GM12873 (cell line): Measurements from ENCODE around the gene CA5B.

Experiments used
- CTCF ChIP-seq: IDR thresholded peaks from 2 replicates; pipeline ENCODE4 v1.5.1; 2012; ENCODE audit warnings: low read depth, mild to moderate bottlenecking, moderate library complexity, low read length, control low read depth; ENCODE audit not compliant: insufficient read depth; ENCODE audit errors: missing control alignments

Gene CA5B, protein sequence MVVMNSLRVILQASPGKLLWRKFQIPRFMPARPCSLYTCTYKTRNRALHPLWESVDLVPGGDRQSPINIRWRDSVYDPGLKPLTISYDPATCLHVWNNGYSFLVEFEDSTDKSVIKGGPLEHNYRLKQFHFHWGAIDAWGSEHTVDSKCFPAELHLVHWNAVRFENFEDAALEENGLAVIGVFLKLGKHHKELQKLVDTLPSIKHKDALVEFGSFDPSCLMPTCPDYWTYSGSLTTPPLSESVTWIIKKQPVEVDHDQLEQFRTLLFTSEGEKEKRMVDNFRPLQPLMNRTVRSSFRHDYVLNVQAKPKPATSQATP

GRCh38 chrX:15737959-15738902 is at the start of gene CA5B:
CA5B (plus strand) TSS chrX:15738270; CDS start chrX:15750024, 11,754 bp downstream.
- no peak for TF ChIP-seq CTCF

DNA sequence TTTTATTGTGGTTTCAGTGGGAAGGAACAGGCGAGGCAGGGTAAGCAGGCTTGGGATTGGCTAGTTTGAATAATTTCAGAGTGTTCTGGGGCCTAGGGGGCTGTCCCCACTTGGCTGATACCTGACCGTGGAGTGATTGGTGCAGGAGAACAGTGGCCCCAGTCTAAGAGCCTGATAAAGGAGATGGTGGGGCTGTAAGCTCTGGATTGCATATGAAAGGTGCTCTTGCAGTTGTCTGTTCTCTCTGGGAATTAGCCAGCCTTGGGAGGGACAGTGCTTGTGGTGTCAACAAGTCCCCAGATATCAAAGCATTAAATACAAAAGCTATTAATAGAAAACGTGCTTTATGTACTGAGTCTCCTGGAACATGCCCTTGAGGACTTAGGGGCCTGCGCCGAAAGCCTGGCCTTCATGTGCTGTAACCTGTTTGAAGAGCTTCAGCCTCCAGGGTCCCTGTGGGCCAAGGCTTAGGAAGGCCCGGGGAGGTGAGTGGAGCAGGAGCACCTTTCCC is 43.1 kb upstream of the CA5B start:
- no peak for TF ChIP-seq CTCF

DNA sequence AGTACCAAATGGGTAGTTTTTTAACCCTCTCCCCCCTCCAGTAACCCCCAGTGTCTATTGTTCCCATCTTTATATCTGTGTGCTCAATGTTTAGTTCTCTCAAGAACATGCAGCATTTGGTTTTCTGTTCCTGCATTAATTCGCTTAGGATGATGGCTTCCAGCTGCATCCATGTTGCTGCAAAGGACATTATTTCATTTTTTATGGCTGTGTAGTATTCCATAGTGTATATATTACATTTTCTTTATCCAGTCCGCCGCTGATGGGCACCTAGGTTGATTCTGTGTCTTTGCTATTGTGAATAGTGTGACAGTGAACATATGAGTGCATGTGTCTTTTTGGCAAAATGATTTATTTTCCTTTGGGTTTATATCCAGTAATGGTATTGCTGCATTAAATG is 41.6 kb upstream of the CA5B start:
- no peak for TF ChIP-seq CTCF

DNA sequence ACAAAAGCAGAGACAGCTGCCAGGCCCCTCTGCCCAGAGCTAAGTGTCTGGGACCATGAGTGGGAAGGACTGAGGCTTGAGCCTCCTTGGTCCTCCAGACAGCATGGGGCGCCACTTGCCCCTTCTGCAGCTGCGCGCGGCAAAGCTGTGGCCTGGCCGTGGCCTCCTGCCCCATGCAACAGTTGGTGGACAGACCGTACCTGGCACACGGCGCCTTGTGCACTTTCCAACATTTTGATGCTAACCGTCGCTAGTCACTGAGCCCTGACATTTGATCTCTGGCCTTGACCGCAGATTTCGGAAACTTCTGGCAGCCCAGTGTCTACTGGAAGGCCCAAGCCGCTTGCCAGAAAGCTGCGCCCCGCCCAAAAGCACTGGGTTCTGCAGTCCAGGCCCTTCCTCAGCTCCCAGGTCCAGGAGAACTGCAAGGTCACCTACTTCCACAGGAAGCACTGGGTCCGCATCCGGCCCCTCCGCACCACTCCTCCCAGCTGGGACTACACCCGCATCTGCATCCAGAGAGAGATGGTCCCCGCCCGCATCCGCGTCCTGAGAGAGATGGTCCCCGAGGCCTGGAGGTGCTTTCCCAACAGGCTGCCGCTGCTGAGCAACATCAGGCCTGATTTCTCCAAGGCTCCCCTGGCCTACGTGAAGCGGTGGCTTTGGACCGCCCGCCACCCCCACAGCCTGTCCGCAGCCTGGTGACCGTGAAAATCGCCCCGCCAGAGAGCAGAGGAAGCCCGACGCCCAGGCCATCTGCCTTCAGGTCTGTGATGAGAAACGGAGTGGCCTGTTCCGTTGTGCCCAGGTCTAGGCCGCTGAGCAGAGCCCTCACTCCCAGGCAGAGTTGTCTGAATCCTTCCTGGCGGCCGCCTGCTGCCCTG is 35.3 kb upstream of the CA5B start:
- TF ChIP-seq CTCF, result no peak

DNA sequence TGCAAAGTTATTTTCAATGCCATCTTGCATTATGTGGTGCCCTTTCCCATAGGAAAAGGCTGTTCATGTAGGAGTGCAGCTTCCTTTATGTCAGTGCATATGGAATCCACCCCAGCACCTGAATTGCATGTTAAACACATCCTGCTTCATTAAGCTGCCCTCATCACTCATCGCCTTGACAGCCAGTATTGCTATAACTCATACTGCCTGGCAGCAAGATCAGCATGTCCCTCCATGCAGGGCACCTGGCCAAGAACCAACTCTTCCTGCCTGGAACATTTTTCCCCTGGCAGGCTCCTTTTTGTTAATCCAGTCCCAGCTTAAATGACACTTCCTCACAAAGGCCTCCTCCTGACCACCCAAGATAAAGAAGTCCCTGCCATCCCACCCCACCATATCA is 23.5 kb upstream of the CA5B start:
- TF ChIP-seq CTCF, result no peak

DNA sequence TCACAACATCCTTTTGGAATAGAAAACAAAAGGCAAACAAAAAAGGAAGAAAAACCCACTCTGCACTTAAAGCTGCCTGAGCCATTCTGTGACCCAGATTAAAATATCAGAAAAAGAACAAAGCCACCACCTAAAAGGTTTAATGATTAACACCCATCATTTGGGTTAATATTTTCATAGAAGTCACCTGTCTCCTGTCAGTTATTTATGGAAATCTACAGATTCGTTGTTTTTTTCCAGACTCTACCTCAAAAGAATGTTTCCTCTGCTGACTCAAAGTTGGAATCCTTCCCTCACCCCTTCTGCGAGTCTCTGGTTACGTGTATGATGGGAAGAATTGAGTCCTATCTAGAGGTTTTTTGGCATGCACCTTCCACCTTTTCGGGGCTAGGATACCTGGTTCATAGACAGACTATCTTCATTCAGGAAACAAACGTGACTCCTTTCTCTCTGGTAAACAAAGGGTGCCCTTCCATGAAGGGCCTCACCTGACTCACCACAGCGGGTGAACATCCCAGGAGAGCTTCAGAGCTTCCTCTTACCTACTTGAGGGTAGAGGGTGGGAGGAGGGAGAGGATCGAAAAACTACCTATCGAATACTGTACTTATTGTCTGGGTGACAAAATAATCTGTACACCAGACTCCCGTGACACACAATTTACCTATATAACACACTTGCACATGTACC is 19.6 kb upstream of the CA5B start:
- TF ChIP-seq CTCF, result no peak
